Non-pigmented ciliary epithelial cell (primary cell): ENCODE data around the gene KCNJ9.

ENCODE experiments used
- DNase-seq: peaks from one replicate; pipeline ENCODE4 v3.0.0-alpha.2; 2010; ENCODE audit warnings: low read depth

KCNJ9 gene

DNA sequence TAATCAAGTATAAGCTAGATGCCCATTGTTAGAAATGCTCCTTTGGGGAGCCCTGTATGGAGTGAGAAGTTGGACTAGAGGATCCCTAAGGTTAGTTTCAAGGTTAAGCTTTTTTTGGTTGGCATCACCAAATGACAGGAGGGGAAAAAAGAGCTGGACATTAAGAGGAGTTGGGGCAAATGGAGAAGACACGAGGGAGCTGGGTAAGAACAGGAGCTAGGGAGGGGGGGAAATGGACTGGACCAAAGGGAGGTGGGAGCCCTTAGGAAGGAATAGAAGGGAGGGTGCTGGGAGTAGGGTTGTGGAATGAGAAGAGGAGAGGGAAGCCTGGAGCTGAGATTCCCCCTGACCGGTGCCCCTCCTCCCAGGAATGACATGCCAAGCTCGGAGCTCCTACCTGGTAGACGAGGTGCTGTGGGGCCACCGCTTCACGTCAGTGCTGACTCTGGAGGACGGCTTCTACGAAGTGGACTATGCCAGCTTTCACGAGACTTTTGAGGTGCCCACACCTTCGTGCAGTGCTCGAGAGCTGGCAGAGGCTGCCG is 5.9 kb downstream of the KCNJ9 start:
- no peak for DNase-seq

- DNase-seq, result no peak
These were observed 8.5 kb downstream of the KCNJ9 start for GRCh38 chr1:160089883-160090282.

- DNase-seq, result no peak
These were observed 9.4 kb downstream of the KCNJ9 start for GRCh38 chr1:160090760-160091159.

DNA sequence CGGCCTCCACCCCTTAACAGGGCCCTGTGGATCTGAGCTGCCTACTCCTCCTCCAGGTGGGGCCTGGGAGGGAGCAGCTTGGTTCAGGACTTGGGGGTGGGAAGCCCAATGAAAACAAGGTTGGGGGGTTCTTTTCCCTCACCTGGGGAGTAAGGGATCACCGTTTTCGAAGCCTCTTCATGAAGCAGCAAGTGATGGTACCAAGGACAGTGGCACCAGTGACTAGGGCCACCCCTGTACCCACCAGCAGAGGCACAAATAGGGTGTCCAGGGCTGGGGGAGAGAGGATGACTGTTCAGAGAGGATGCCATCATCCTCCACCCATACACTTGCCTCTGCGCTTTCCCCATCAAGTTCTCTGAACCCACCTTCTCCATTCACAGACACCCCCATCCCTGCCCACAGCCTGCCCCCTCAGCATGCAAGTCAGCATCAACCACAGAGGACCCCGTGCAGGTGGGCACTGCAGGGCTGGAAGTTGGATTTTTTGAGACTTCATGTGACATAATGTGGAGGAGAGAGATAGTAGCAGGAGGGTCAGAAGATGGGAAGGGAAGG is 10.4 kb downstream of the KCNJ9 start:
- DNase-seq, result no peak

DNA sequence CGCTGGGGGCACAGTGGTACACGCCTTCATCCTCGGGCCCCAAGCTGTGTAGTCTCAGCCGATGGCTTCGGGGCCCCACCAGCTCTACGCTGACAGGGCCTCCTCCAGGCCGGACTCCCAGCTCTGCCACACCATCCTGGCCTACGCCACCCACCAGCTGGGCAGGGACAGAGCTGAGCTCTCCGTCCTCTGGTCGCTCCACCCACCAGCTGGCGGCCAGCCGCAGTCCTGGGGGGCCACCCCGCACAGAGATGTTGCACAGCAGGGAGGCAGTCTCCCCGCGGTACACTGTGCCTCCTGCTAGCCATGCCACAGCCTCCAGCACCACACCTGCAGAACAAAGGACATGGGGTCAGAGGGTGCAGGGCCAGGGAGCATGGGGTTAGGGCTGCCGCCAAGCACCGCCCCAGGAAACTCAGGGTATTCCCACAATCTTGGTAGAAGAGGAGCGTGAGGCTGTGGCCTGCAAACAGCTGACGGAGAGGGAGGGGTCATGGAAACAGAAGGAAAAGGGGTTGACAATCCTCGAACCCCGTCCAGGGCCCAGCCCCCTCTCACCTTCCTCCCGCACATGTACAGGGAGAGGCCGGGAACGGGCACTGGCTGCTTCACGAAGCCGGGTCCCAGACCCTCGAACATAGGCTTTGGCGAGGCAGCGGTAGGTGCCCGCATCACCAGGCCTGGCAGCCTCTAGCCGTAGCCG is 11.2 kb downstream of the KCNJ9 start:
- DNase-seq, result no peak

- DNase-seq, result no peak
These were observed 11.7 kb downstream of the KCNJ9 start for GRCh38 chr1:160093069-160093395.

DNA sequence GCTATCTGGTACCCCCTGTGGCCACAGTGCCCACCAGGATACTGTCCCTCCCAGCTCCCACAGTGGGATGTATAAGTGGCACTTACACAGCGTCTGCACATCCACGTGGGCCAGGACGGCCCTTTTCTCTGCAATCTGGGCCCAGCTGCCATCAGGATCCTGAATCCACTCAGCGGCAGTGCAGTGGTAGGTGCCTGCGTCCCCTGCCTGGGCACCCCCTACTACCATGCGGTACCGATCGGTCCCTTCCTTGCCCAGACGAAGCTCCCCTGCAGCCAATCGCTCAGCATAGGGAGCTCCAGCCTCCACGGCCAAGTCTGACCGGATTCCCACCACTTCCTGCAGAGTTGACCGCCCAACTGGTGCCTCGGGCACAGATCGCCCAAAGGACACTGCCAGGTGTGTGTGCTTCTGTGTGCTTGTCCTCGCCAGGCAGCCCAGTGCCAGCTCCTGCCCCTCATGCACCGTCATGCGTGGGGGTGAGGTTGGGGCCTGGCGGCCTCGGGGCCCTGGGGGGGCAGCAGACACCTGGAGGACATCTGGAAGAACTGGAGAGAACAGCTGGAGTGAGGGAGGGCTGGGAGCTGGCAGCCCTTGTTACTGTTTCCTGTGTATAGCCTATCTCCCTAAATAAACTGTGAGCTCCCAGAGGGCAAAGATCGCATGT is 12.4 kb downstream of the KCNJ9 start:
- no peak for DNase-seq

DNA sequence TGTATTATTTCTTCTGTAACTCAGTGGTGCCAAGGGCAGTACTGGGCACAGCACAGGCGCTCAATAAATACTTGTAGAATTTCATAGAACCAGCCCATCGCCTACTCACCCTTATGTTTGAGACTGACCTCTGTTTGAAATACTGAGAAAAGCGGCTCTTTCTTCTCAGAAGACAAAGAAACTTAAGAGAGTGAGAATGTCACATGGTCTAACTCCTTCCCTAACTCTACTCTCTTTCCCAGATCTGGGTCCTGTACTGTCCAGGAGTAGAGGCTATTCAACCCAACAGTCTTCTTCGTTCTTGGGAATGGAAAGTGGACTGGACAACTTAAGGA is 12.9 kb downstream of the KCNJ9 start:
- no peak for DNase-seq

DNA sequence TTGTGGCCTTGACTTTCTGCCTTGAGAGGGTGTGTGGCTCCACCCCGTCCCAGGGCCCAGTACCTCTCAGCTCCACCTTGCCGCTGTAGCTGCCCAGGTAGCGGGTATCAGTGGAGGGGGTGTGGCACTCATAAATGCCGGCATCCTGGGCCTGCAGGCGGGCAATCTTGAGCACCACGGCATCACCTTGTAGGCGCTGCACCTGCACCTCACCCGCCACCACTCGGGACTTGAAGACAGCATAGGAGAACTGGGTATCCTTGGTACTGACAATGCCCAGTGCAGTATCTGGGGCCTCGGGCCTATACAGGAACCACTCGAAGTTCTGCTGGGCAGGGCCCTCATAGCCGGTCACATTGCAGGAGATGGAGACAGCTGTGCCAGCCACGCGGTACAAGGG is 13.5 kb downstream of the KCNJ9 start:
- DNase-seq, result no peak

DNA sequence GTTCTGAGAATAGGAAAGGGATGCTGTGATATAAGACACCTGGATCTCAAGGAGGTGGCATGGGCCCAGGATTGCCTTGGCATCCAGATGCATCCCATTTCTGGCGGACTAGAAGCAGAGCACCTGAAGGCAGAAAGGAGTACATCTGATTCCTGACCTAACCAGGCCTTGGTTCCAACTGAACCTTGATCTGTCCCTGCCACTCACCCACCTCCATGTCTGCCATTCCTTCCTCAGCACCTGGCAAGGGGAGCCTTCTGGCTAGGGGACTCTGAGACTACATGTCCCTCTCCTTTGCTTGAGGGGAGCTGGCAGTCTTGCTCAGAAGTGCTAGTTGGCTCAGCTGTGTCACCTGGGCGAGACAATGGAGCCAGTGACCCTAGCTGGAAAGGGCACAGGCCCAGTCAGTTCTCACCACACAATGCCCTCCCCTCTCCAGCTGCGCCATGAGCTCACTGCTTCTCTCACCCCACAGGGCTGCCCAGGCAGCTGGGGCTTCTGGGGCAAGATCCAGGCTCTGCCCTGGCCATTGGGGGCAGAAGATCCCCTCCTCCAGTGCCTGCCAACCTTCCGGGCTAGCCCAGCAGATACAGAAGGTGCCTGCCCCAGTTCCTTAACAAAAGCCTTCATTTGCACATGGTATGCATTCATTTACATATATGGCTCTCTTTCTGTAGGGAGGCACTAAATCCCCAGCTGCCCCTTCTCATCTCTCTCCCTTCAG is 14.2 kb downstream of the KCNJ9 start:
- DNase-seq, result no peak

DNA sequence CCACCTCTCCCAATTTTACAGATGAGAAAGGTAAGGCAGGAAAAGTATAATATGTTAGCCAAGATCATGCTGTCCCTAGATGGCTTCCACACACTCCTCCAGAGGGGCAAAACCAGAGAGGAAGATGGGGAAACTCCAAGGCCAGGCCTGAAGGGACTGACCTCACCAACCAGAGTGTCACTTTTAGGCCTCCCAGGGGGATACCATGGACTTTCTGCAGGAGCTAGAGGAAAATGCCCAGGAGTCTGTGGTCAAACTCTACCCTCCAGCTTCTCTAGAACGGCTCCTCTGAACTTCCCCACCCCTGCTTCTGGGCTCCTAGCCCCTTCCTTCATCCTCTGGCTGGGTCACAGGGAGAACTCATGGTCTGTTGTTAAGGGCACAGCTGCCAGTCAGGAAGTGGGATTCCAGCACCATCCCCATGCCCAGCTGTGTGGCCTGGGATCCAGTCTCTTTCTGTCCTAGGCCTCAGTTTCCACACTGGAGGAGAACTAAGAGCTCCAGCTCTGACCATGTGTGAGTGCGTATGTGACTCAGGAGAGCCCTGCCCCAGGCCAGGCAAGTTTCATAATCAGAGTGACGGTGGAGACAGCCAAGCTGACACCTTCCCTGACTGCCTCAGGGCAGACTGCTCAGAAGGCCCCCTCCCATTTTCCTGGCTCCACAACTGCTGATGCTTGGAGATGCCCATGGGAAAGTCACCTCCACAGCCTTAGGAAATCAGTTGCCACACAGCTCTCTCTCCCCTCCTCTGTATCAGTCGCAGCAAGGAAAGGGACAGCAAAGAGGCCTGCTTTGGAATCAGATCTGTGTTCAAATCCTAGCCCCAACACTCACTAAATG is 15.2 kb downstream of the KCNJ9 start:
- no peak for DNase-seq

DNA sequence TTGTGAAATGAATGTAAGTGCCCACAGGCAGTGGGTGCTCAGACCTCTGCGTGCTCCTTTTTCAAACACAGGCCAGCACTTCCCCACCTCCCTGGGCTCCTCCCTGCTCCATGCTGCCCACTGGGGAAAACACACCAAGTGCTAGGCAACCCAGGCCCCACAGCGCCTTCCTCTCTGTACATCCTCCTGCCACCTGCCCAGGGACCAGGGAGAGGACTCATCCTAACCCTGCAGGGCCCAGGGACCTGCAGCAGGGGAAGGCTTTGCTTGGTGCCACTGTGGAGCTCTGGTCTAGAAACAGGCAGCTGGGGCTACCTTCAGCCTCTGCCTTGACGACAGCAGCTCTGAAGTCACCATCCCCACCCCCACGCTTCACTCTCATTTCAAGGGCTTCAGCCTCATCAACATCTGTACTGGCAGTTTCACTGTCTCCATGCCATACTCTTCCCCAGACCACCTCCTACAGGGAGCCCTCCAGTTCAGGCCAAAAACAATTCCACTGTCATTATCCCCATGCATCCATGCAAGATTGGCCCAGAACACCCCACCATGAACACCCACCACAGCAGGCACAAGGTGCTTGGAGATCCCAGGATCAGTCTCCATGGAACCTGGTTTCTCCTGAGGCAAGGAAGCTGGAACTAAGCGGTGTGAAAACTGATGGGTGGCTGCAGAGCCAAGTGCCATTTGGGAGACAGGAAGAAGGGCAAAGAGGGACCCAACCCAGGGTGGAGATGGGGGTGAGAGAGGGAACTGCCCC is 16.0 kb downstream of the KCNJ9 start:
- no peak for DNase-seq

DNA sequence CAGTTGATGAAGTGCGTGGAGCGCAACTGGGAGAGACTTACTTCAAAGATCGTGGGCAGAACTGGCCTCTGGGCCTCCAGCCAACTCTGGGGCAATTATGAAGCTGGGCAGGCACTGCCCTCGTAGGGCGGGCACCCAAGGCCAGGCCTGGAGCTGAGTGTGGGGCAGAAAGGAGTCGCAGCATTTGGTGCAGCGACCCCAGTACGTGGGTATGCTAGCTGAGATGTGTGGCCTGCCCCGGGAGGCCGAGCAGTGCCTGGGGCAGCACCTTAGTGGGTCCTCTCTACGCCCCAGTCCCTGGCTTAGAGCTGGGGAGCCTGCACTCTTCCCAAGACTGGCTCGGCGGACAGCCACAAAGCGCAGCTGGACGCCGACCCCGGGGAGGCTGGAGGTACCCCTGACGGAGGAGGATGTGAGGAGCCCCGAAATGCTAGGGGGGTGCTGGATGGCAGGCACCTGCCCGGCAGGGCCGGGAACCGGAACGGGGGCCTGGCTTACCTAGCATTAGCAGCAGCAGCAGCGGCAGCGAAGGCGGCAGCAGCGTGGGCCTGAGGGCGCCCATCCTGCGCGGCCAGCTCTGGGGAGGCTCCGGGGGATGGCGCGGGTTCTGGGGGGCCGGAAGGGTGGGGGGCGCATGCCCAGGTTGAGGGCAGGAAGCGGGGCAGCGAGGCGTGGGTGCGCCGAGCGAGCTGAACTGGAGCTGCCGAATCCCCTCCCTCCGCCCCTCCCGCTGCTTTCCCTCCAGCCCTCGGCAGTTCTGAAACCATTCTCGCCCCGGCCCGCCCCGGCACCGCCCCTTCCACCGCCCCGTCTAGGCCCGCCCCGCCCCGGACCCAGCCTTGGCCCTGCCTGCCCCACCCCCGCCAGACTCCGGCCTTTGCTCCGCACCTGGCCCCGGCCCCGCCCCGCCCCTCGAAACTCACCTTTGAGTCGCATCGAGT is 16.8 kb downstream of the KCNJ9 start, which contains the start of gene IGSF8:
Gene IGSF8, minus strand, starts transcription at position 709 of the 941 bp plus-strand sequence. Its CDS starts 147 bp downstream, at position 562.
- DNase-seq, result no peak

GRCh38 chr1:160098852-160099561 is 17.7 kb downstream of the KCNJ9 start:
- DNase-seq, result peak; percentile 55

DNA sequence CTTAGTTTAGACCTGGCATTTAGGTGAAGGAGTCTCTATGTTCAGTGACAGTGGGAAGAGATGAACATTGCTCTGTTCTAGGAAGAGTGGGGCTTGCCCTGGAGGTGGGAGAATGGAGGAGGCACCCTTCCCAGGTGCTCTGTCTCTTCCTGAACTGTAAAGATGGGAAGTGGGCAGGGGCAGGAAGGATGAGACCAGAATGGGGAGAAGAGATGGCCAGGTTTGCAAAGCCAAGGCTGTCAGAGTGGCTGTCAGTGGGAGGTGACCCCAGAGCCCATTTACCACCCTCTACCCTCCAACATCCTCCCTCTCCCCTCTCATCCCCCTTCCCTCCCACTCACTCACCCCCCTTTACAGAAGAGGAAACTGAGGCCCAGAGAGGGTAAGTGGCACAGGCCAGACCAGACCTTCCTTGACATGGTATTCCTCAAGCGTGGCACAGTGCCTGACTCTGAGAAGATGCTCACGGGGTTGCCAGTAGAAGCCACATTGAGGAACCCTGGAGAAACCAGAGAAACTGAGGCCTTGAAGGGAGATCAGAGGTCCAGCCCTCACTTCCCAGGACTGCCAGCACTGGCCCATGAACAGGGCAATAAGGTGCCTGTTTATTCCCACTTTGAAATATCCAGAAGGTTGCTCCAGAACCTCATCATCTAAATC is 18.5 kb downstream of the KCNJ9 start:
- DNase-seq, result no peak

DNA sequence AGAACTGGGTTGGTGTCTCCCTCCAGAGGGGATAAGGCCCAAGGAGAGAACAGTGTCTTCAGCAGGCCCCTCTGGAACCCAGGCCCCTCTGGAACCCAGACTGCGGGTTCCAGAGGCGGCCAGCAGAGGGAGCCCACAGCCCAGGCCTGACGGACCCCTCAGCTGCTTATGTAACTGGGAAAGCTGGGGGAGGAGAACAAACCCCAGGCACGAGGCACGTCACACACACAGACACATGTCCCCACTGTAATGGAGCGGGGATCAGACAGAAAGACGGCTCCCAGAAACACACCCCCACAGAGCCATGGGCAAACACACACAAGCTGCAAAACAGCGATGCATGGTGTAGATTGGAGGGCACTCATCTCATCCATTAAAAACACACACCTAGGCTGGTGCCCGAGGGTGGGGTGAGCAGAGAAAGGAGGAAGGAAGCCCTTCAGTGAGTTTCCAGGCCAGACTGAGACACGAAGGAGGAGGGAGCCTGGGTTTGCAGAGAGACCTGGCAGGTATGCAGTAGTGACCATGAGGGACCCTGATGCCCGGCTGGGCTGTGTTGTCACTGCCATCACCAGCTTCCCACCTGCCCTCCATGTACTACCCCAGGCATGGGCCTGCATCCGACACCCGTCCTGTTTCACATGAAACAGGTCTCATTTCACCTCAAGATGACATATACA is 19.8 kb downstream of the KCNJ9 start:
- DNase-seq, result no peak

DNA sequence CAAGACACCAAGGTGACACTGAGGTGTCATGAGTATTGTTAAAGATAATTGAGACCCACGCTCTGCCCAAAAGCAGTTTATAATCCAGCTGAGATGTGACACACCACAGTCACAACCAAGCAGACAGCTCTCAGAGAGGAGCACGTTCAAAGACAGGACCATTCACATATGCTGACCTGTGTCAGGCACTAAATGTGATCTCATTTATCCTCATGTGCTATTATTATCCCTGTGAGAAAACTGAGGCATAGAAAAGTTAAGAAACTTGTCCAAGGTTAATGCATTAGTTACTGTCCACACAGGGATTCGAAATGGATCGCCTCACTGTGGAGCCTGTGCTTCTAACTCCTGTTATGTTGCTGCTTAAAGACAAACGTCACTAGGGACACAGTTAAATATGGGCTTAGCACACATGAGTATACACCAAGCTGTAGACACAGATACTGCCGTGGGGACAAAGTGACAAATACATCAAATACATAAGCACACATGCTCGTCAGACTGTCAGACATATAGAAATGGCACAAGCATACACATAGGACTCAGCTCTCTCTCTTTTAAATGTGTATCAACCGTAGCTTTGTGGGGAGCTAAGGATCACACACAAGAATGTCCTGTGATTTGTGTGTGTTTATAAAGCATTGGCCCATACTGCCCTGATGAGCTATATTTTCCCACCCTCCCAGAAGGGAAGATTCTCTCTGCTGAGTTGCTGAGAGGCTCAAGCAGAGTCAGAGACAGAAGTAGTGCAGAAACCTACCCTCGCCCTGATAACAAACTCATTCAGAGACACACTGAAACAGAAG is 20.6 kb downstream of the KCNJ9 start:
- no peak for DNase-seq
